DMS 273 treated with DMSO at 0.1 percent for 48 hours (cell line): ENCODE data around the gene JADE2.
A peak's percentile ranks its signal among the peaks of the same experiment; 100 is the strongest.
"Not testable (repeated sequence)": the region's sequence is repeated elsewhere in the genome, so short reads cannot be mapped to it uniquely, and the experiment has no call there.

Experiments used
- DNase-seq: peaks from one replicate; lab custom pipeline; 2025; lab: John Stamatoyannopoulos, UW

The JADE2 gene

DNA sequence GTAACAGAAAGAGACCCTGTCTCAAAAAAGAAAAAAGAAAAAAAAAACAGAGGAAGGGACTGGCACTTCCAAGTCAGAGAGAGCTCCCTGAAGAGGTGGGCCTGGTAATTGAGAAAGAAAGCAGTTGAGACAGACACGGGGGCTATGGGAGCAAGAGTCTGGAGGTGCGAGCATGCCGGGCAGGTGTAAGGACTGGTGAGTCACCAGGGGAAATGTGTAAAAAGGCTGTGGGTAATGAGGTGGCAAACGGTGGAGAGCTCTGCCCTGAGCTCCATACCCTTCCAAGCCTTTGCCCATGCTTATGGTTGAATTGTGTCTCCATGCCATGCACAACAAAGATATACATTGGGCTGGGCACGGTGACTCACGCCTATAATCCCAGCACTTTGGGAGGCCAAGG, 18.0 kb upstream of the JADE2 start:
- DNase-seq: no peak

- no peak for DNase-seq
Measured at GRCh38 chr5:134508521-134509195, 16.8 kb upstream of the JADE2 start.

- DNase-seq: no peak
Measured at GRCh38 chr5:134509308-134510040, 16.0 kb upstream of the JADE2 start.

- DNase-seq: no peak
Measured at GRCh38 chr5:134510970-134511795, 14.3 kb upstream of the JADE2 start.

DNA sequence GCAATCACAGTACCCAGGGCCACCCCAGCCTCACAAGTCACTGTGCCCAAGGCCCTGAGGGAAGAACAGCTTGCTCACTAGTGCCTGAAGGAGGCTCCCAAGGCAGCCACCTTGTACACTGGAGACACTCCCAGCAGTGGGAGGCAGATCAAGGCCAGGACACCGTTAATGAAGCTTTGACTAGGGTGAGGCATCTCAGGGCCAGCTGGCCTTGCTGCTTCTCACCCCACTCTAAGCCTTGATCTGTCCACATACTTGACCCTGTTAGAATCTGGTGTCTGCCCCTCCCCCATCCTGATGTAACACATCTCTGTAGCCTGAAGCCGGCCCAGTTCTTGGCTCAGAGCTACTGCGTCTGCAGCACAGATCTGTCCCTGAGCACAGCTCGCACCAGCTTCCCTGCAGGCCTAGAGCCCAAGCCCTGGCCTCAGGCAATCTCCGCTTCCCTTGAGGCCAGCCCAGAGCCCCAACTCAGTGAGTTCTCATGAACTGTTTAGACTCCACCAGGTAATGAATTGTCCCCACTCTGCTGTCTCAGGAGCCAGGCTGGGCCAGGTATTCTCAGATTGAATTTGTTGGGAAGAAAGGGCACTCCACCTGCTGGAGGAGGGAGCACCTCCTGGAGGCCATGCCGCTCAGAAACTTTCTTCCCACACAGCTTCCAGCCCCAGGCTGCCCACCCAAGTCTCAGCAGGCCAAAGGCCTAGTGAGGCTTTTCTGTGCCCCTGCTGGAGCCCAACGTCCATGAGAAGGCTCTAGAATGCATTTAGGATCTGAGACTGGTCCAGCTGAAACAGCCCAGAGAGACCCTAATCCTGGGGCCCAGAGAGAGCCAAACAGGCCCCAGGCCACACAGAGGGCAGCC, 13.4 kb upstream of the JADE2 start:
- DNase-seq: no peak

- DNase-seq: no peak
Measured at GRCh38 chr5:134512661-134512999, 12.8 kb upstream of the JADE2 start.

DNA sequence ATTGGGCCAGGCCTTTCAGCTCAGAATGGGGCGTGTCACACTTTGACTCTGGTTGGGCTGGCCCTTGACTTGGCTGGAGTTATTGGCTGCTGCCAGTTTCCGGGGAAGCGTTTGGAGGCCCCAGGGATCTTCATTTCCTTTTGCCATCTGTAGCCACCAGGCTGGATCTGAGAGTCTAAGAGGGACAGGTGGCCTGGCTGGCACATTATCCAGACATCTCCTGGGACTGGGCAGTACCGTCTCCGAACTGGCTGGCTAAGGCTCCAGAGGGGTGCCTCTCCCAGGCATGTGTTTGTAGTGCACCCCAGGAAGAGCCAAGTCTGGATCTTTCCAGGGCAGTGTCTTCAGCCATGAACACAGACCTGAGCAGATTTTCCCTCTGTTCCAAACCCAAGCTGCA, 9.7 kb upstream of the JADE2 start:
- peak; percentile 86 for DNase-seq

DNA sequence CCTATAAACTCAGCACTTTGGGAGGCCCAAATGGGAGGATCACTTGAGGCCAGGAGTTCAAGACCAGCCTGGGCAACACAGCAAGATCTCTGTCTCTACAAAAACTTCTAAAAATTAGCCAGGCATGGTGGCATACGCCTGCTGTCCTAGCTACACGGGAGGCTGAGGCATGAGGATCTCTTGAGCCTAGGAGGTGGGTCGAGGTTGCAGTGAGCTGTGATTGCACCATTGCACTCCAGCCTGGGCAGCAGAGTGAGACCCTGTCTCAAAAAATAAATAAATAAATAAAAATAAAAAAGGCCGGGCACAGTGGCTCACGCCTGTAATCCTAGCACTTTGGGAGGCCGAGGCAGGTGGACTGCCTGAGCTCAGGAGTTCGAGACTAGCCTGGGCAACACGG, 8.5 kb upstream of the JADE2 start:
- not testable (repeated sequence) for DNase-seq

DNA sequence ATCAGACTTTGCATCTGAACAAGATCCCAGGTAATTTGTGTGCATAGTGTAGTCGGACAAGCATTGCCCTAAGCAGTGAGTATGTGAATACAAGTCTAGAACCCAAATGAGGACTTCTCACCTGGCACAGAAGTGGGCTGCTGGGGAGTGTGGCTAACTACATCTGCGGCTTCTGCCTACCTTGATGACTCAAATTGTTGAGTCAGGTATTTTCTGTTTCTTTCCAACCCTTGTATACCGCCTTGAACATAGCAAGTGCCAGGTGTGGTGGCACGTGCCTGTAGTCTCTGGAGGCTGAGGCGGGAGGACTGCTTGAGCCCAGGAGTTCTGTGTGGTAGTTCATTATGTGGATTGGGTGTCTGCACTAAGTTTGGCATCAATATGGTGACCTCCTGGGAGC, 7.9 kb upstream of the JADE2 start:
- DNase-seq: no peak

- DNase-seq: no peak
Measured at GRCh38 chr5:134519989-134520388, 5.5 kb upstream of the JADE2 start.

DNA sequence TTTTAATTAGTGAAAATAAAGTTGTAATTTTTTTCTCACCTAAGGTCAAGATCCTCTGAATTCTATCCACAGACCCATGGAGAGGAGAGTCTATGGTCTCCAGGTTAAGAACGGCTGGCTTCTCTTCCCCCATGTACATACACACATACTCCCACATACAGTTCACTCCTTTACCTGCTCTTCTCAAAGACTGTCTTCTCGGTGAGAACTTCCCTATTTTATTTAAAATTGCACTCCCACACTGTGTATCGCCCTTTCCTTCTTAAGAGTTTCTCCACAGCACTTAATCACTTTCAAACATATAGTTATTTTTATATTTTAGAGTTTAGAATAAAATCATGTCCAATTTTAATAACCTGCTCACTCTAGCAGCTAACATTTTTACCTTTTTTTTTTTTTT, 3.6 kb upstream of the JADE2 start:
- DNase-seq: no peak

GRCh38 chr5:134523543-134524271, 1.8 kb upstream of the JADE2 start:
- DNase-seq: no peak

GRCh38 chr5:134524272-134524825, 1.1 kb upstream of the JADE2 start:
- peak; percentile 45 for DNase-seq

GRCh38 chr5:134525683-134526482, 413 bp downstream of the JADE2 start:
- peak; percentile 59 for DNase-seq

- DNase-seq: no peak
Measured at GRCh38 chr5:134526483-134527155, 1.1 kb downstream of the JADE2 start.

GRCh38 chr5:134527156-134527960, 1.9 kb downstream of the JADE2 start:
- peak; percentile 86 for DNase-seq

- peak; percentile 9 for DNase-seq
Measured at GRCh38 chr5:134527961-134528424, 2.5 kb downstream of the JADE2 start.

DNA sequence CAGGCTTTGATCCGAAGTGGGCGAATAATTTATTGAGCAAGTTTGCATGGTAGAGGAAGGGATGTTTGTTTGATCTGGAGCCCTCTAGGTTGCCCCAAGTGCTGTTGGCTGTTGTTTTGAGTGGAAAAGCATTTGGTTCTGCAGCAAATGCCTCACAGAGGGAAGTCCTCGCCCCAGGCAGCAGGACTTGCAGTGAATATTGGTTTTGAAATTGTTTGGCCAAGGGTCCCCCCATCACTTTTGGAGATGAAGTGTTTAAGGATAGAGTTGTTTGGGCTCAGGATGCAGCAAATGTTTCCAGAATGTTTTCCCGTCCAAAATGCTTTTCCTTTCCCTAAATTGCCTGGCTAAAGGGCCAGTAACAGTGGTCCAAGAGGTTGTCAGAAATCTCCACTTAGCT, 3.1 kb downstream of the JADE2 start:
- DNase-seq: no peak

DNA sequence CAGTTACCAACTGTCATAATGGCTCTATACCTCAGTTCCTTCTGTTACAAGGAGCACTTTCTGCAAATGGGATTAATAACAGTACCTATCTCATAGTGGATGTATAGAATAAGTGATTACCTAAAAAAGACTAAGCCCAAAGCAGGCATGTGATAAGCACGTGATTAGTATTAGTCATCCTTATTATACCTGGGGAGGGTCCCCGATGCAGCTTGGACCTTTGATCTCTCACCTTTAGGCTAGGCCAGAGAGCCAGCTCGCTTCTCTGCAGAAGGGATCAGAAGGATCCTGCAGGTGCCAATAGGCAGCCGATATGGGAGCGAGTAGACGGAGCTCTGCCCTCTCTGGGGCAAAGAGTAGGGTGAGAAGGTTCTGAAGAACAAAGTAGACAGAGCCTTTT, 4.0 kb downstream of the JADE2 start:
- DNase-seq: no peak
